Liver (tissue), 9 donors: ENCODE data around the gene TSEN2. TPM values are rescaled to one million over a fixed set of nuclear protein-coding genes. Genes with fewer than 3 reads are reported as not detected.
A peak's percentile ranks its signal among the peaks of the same experiment; 100 is the strongest.
"Not testable (repeated sequence)": the region's sequence is repeated elsewhere in the genome, so short reads cannot be mapped to it uniquely, and the experiment has no call there.

ENCODE experiments used
- DNase-seq: peaks from one replicate; pipeline ENCODE4 v3.0.0-alpha.2; 2017; ENCODE audit warnings: low spot score
- H3K27ac ChIP-seq, 2 donors: one replicate each; pipeline ENCODE4 v1.7.0; 2013; ENCODE audit warnings: inconsistent platforms in 2 of 2, low read length in 2 of 2, control low read depth in 1 of 2, low read depth in 1 of 2, mild to moderate bottlenecking in 1 of 2
- H3K27me3 ChIP-seq, 4 donors: one replicate each; pipeline versions ENCODE4 v1.6.1 to v1.7.0; 2013; ENCODE audit warnings: low read length in 3 of 4, inconsistent platforms in 1 of 4, mild to moderate bottlenecking in 1 of 4, moderate library complexity in 1 of 4; ENCODE audit not compliant: control insufficient read depth in 4 of 4, insufficient read depth in 4 of 4
- H3K36me3 ChIP-seq, 4 donors: one replicate each; pipeline versions ENCODE4 v1.6.1 to v1.7.0; 2013; ENCODE audit warnings: low read length in 3 of 4, mild to moderate bottlenecking in 3 of 4, low read depth in 1 of 4, moderate library complexity in 1 of 4; ENCODE audit not compliant: control insufficient read depth in 4 of 4, insufficient read depth in 3 of 4
- H3K4me1 ChIP-seq, 4 donors: one replicate each; pipeline versions ENCODE4 v1.6.1 to v1.7.0; 2013; ENCODE audit warnings: low read length in 3 of 4, mild to moderate bottlenecking in 3 of 4, moderate library complexity in 1 of 4; ENCODE audit not compliant: control insufficient read depth in 4 of 4, insufficient read depth in 4 of 4
- H3K4me3 ChIP-seq, 3 donors: one replicate each; pipeline versions ENCODE4 v1.6.1 to v1.7.0; 2013; ENCODE audit warnings: low read length in 3 of 3, control low read depth in 1 of 3, low read depth in 1 of 3, mild to moderate bottlenecking in 1 of 3
- H3K9ac ChIP-seq, 2 donors: one replicate each; pipeline ENCODE4 v1.7.0; 2013; ENCODE audit warnings: low read length in 2 of 2, mild to moderate bottlenecking in 2 of 2, moderate library complexity in 2 of 2, control low read depth in 1 of 2, low read depth in 1 of 2
- H3K9me3 ChIP-seq, 4 donors: one replicate each; pipeline versions ENCODE4 v1.6.1 to v1.7.0; 2013; ENCODE audit warnings: low read length in 3 of 4; ENCODE audit not compliant: control insufficient read depth in 4 of 4
- EGR1 ChIP-seq, 2 donors: IDR thresholded peaks; 2 replicates each; pipeline ENCODE4 v1.6.1; 2016 to 2018; ENCODE audit warnings: antibody characterized with exemption in 2 of 2, low read depth in 2 of 2
- FOXA1 ChIP-seq: IDR thresholded peaks from 2 replicates; pipeline ENCODE4 v1.6.1; 2016; ENCODE audit warnings: antibody characterized with exemption
- FOXA2 ChIP-seq: IDR thresholded peaks from 2 replicates; pipeline ENCODE4 v1.6.1; 2016; ENCODE audit warnings: antibody characterized with exemption
- GABPA ChIP-seq, 2 donors: IDR thresholded peaks in 1 of 2; conservative IDR thresholded peaks in 1 of 2; 2 replicates each; pipeline ENCODE4 v1.6.1; 2016; ENCODE audit warnings: antibody characterized with exemption in 2 of 2, mild to moderate bottlenecking in 1 of 2, moderate library complexity in 1 of 2
- HNF4A ChIP-seq, 2 donors: conservative IDR thresholded peaks; 2 replicates each; pipeline ENCODE4 v1.6.1; 2016; ENCODE audit warnings: antibody characterized with exemption in 2 of 2, mild to moderate bottlenecking in 2 of 2
- HNF4G ChIP-seq: IDR thresholded peaks from 2 replicates; pipeline ENCODE4 v1.6.1; 2016; ENCODE audit warnings: antibody characterized with exemption
- JUND ChIP-seq, 2 donors: IDR thresholded peaks; 2 replicates each; pipeline ENCODE4 v1.6.1; 2016; ENCODE audit warnings: antibody characterized with exemption in 2 of 2
- RAD21 ChIP-seq, 2 donors: IDR thresholded peaks; 2 replicates each; pipeline ENCODE4 v1.6.1; 2016; ENCODE audit warnings: antibody characterized with exemption in 2 of 2, mild to moderate bottlenecking in 2 of 2
- RXRA ChIP-seq, 2 donors: IDR thresholded peaks; 2 replicates each; pipeline ENCODE4 v1.6.1; 2017 to 2018; ENCODE audit warnings: antibody characterized with exemption in 2 of 2, mild to moderate bottlenecking in 1 of 2
- SP1 ChIP-seq: IDR thresholded peaks from 2 replicates; pipeline ENCODE4 v1.6.1; 2018; ENCODE audit warnings: antibody characterized with exemption, mild to moderate bottlenecking
- TAF1 ChIP-seq: conservative IDR thresholded peaks from 2 replicates; pipeline ENCODE4 v1.6.1; 2016; ENCODE audit warnings: antibody characterized with exemption, mild to moderate bottlenecking
- YY1 ChIP-seq: IDR thresholded peaks from 2 replicates; pipeline ENCODE4 v1.6.1; 2016; ENCODE audit warnings: antibody characterized with exemption, mild to moderate bottlenecking
- WGBS: extraction: QIAGEN DNeasy Blood & Tissue Kit; methylation state at CpG from one replicate; pipeline ENCODE4 v1.1.7; 2013; 5-methylcytosine and 5-hydroxymethylcytosine counted together
- polyA plus RNA-seq, 2 donors: library from polyadenylated mRNA; stranded (reverse) in 1 of 2; unstranded in 1 of 2; fragments of 200-250 nt in 1 of 2; fragments of >200 nt in 1 of 2; fragmentation: Nextera tagmentation in 1 of 2; extraction: Ambion mirVana in 1 of 2; gene quantifications; one replicate each; pipeline versions ENCODE4 v1.2.1 to v1.2.3, GENCODE V29; 2013 to 2015
- total RNA-seq, 2 donors: library from RNA; depleted of rRNA; stranded (reverse); fragments of >200 nt; gene quantifications; one replicate each; pipeline ENCODE4 v1.2.3, GENCODE V29; 2014
- TF ChIP-seq, protein P1 (sequence below): IDR thresholded peaks from 2 replicates; pipeline ENCODE4 v1.6.1; 2016; ENCODE audit warnings: antibody characterized with exemption
- TF ChIP-seq, protein P2 (sequence below): IDR thresholded peaks from 2 replicates; pipeline ENCODE4 v1.6.1; 2016; ENCODE audit warnings: antibody characterized with exemption, mild to moderate bottlenecking
- TF ChIP-seq, protein P3 (sequence below): IDR thresholded peaks from 2 replicates; pipeline ENCODE4 v1.6.1; 2016; ENCODE audit warnings: antibody characterized with exemption
- donor health status: healthy.
- donor health status: healthy.
- donor health status: healthy.
- donor health status: healthy.
- donor health status: healthy.

TSEN2 gene
- total and polyA plus RNA-seq, 4 donors = 4.1 to 14.1 (median 6.9) TPM

DNA sequence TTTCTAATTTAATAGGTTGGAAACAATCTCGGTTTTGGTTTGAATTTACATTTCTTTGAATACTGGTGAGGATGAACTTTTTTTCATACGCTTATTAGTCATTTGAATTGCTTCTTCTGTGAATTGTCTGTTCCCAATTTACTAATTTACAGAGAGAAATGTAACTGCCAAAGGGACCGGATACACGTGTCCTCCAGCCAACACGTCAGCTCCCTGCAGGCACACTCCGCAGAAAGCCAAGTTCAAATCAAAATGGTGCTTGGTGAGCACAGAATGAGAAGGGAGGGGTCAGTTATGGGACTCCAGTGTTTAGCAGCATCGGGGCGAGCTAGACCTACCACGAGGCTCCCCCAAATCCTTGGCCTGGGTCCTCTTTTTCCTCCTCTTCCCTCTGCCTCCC is 10.8 kb upstream of the TSEN2 start (continued):
- TF ChIP-seq GABPA (IDR thresholded peaks at IDR 0.05 in 1 of 2, conservative IDR thresholded peaks at IDR 0.05 in 1 of 2) = no peak

DNA sequence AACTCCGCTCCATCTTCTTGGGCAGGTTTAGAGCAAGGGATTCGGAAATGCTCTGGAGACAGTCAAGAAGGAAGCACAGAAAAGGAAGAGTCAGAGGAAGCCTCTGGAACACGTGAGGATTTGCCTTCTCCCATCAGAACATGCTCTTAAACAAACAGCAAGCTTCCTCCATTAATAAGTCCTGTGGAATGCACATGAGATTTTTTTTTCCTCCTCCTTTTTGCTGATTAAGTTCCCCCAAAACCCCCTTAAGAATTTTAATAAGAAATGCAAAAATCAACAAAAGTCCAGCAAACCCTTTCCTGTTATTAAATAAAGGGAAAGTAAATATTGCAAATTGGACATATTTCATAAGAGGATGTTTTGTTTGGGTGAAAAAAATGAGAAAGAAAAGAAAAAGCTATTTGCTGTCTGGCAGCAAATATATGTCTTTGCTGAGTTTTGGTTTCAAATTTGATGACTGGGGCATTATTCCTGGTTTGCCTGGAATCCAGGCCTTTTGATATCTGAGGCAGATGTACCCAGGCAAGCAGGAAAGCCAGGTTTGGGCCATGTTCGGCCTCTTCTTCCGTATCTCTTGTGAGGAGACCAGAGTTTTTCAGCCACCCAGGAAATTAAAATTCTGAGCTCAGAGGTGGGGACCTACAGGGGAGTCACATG is 7.9 kb upstream of the TSEN2 start:
- Histone ChIP-seq H3K36me3 (no peaks in the 10 kb centered on the region), H3K27me3 (no peaks in the 10 kb centered on the region), H3K9me3 (no peaks in the 10 kb centered on the region), H3K4me1 (peaks cover 2 to 13% (median 6%) of the 10 kb centered on the region in 4 donors), H3K9ac (no peak overlapping the region), H3K27ac (peak overlapping the region in 1 of 2 donors; percentile 10), H3K4me3 (no peak overlapping the region)
- WGBS = 63% methylated on average over 5 of the region's 5 CpGs
- TF ChIP-seq RAD21 (IDR thresholded peaks at IDR 0.05) (peak in 1 of 2 donors; percentile 37), HNF4A (conservative IDR thresholded peaks at IDR 0.05) (no peak)
- no peak for DNase-seq

DNA sequence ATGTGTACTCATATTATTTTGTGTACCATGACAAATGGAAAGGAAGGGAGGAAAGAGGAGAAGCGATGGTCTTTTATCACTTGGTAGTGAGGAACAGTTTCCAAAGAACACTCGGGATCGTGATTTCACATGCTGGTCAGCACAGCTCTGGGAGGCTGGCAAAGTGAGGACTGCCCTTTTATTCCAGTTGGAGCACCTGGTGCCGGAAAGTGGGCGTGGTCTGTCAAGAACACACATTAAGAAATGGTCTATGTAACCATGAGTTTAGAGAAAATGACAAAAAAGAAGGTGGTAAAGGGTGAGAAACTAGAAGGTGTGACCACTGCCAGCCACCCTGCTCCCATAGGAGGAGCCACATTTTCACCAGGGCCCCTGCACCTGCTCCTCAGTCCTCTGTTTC is 7.0 kb upstream of the TSEN2 start:
- TF ChIP-seq FOXA2 = no peak
- TF ChIP-seq HNF4A (conservative IDR thresholded peaks at IDR 0.05) = no peak
- TF ChIP-seq TAF1 = no peak
- no peak for TF ChIP-seq GABPA (IDR thresholded peaks at IDR 0.05 in 1 of 2, conservative IDR thresholded peaks at IDR 0.05 in 1 of 2)
- Histone ChIP-seq H3K27ac (no peak overlapping the region), H3K4me3 (no peak overlapping the region), H3K27me3 (no peaks in the 10 kb centered on the region), H3K9ac (no peak overlapping the region), H3K4me1 (peaks cover 2 to 13% (median 6%) of the 10 kb centered on the region in 4 donors), H3K9me3 (no peaks in the 10 kb centered on the region), H3K36me3 (no peaks in the 10 kb centered on the region)
- DNase-seq = no peak
- WGBS = 87% methylated on average over 5 of the region's 5 CpGs

DNA sequence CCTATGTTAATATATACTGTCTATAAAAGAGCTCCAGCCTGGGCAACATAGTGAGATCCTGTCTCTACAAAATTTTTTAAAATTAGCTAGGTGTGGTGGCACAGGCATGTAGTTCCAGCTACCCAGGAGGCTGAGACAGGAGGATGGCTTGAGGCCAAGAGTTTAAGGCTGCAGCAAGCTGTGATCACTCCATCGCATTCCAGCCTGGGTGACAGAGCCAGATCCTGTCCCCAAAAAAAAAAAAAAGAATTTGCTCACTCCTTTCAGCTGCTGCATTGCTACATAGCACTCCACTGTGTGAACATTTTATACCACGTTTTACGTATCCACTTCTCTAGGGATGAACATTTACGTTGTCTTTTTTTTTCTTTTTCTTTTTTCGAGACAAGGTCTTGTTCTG is 6.0 kb upstream of the TSEN2 start:
- Histone ChIP-seq H3K4me1 (peaks cover 2 to 14% (median 6%) of the 10 kb centered on the region in 4 donors), H3K9me3 (no peaks in the 10 kb centered on the region), H3K9ac (no peak overlapping the region), H3K4me3 (no peak overlapping the region), H3K27ac (no peak overlapping the region), H3K36me3 (no peaks in the 10 kb centered on the region), H3K27me3 (no peaks in the 10 kb centered on the region)
- TF ChIP-seq HNF4G (no peak), EGR1 (IDR thresholded peaks at IDR 0.05; ENCODE audit: low read depth in 2 of 2) (no peak), FOXA2 (no peak), GABPA (IDR thresholded peaks at IDR 0.05 in 1 of 2, conservative IDR thresholded peaks at IDR 0.05 in 1 of 2) (no peak), RAD21 (IDR thresholded peaks at IDR 0.05) (no peak), FOXA1 (no peak), JUND (IDR thresholded peaks at IDR 0.05) (no peak), YY1 (no peak), SP1 (no peak), RXRA (IDR thresholded peaks at IDR 0.05) (no peak), HNF4A (conservative IDR thresholded peaks at IDR 0.05) (no peak), TAF1 (no peak)
- TF ChIP-seq, protein P1, sequence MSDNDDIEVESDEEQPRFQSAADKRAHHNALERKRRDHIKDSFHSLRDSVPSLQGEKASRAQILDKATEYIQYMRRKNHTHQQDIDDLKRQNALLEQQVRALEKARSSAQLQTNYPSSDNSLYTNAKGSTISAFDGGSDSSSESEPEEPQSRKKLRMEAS = no peak
- TF ChIP-seq, protein P2, sequence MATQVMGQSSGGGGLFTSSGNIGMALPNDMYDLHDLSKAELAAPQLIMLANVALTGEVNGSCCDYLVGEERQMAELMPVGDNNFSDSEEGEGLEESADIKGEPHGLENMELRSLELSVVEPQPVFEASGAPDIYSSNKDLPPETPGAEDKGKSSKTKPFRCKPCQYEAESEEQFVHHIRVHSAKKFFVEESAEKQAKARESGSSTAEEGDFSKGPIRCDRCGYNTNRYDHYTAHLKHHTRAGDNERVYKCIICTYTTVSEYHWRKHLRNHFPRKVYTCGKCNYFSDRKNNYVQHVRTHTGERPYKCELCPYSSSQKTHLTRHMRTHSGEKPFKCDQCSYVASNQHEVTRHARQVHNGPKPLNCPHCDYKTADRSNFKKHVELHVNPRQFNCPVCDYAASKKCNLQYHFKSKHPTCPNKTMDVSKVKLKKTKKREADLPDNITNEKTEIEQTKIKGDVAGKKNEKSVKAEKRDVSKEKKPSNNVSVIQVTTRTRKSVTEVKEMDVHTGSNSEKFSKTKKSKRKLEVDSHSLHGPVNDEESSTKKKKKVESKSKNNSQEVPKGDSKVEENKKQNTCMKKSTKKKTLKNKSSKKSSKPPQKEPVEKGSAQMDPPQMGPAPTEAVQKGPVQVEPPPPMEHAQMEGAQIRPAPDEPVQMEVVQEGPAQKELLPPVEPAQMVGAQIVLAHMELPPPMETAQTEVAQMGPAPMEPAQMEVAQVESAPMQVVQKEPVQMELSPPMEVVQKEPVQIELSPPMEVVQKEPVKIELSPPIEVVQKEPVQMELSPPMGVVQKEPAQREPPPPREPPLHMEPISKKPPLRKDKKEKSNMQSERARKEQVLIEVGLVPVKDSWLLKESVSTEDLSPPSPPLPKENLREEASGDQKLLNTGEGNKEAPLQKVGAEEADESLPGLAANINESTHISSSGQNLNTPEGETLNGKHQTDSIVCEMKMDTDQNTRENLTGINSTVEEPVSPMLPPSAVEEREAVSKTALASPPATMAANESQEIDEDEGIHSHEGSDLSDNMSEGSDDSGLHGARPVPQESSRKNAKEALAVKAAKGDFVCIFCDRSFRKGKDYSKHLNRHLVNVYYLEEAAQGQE = no peak
- TF ChIP-seq, protein P3, sequence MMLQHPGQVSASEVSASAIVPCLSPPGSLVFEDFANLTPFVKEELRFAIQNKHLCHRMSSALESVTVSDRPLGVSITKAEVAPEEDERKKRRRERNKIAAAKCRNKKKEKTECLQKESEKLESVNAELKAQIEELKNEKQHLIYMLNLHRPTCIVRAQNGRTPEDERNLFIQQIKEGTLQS = no peak
- WGBS = 87% methylated on average over 5 of the region's 5 CpGs
- no peak for DNase-seq

DNA sequence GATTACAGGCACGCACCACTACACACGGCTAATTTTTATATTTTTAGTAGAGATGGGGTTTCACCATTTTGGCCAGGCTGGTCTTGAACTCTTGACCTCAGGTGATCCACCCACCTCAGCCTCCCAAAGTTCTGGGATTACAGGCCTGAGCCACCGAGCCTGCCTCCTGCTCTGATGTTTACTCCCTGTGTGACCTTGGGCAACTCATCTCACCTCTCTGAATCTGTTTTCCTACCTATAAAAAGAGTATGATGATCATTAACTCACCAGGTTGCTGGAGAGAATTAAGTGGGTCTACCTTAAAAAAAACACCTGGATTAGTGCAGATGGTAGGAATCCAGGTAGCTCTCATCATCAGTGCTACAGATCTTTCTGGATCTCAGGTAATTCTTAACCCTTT is 5.1 kb upstream of the TSEN2 start:
- not testable (repeated sequence) for DNase-seq, H3K27me3 ChIP-seq, H3K4me3 ChIP-seq, H3K36me3 ChIP-seq, H3K9me3 ChIP-seq, H3K27ac ChIP-seq, H3K9ac ChIP-seq
- peaks cover 3 to 23% (median 13%) of the 10 kb centered on the region in 4 donors for H3K4me1 ChIP-seq
- WGBS = 53% methylated on average over 3 of the region's 3 CpGs
